ENCODE results near the gene ATP5ME. TPM values are rescaled to one million over a fixed set of nuclear protein-coding genes. Genes with fewer than 3 reads are reported as not detected.

The ATP5ME gene
- total and polyA plus RNA-seq, 4 donors, result 31.4 to 621 (median 169) TPM

GRCh38 chr4:628311-628741, 45.8 kb downstream of the ATP5ME start:
- H3K4me1 ChIP-seq (ENCODE audit: control insufficient read depth in 4 of 4, insufficient read depth in 4 of 4, low read length in 3 of 4), result no peaks in the 10 kb centered on the region
- no peak for DNase-seq (ENCODE audit: low spot score)
- H3K27me3 ChIP-seq (ENCODE audit: control insufficient read depth in 4 of 4, insufficient read depth in 4 of 4, low read length in 3 of 4), result no peaks in the 10 kb centered on the region
- no peak for TF ChIP-seq EGR1 (IDR thresholded peaks at IDR 0.05; ENCODE audit: low read depth in 2 of 2)
- TF ChIP-seq TAF1 (conservative IDR thresholded peaks at IDR 0.05), result no peak
- TF ChIP-seq HNF4G (IDR thresholded peaks at IDR 0.05), result no peak
- no peak for TF ChIP-seq GABPA (IDR thresholded peaks at IDR 0.05 in 1 of 2, conservative IDR thresholded peaks at IDR 0.05 in 1 of 2)
- no peak for TF ChIP-seq RAD21 (IDR thresholded peaks at IDR 0.05)
- H3K9ac ChIP-seq (ENCODE audit: low read depth in 1 of 2, low read length in 2 of 2), result no peak overlapping the region
- H3K27ac ChIP-seq (ENCODE audit: low read depth in 1 of 2, low read length in 2 of 2), result no peak overlapping the region
- H3K36me3 ChIP-seq (ENCODE audit: control insufficient read depth in 4 of 4, insufficient read depth in 3 of 4, low read depth in 1 of 4, low read length in 3 of 4), result no peaks in the 10 kb centered on the region
- H3K4me3 ChIP-seq (ENCODE audit: low read depth in 1 of 3, low read length in 3 of 3), result no peak overlapping the region
- peaks cover 0 to 4% (median 0%) of the 10 kb centered on the region in 4 donors for H3K9me3 ChIP-seq (ENCODE audit: control insufficient read depth in 4 of 4, low read length in 3 of 4)
- 93% methylated on average over 17 of the region's 17 CpGs for WGBS

GRCh38 chr4:627347-628125, 46.5 kb downstream of the ATP5ME start:
- H3K4me3 ChIP-seq (ENCODE audit: low read depth in 1 of 3, low read length in 3 of 3), result no peak overlapping the region
- H3K36me3 ChIP-seq (ENCODE audit: control insufficient read depth in 4 of 4, insufficient read depth in 3 of 4, low read depth in 1 of 4, low read length in 3 of 4), result no peaks in the 10 kb centered on the region
- peaks cover 0 to 4% (median 0%) of the 10 kb centered on the region in 4 donors for H3K9me3 ChIP-seq (ENCODE audit: control insufficient read depth in 4 of 4, low read length in 3 of 4)
- TF ChIP-seq RXRA (IDR thresholded peaks at IDR 0.05) (no peak), JUND (IDR thresholded peaks at IDR 0.05) (no peak), ATF3 (IDR thresholded peaks at IDR 0.05) (no peak), FOXA2 (IDR thresholded peaks at IDR 0.05) (no peak), TAF1 (conservative IDR thresholded peaks at IDR 0.05) (no peak), RAD21 (IDR thresholded peaks at IDR 0.05) (no peak), HNF4G (IDR thresholded peaks at IDR 0.05) (no peak), MAX (IDR thresholded peaks at IDR 0.05) (no peak), ZBTB33 (IDR thresholded peaks at IDR 0.05) (no peak)
- H3K27me3 ChIP-seq (ENCODE audit: control insufficient read depth in 4 of 4, insufficient read depth in 4 of 4, low read length in 3 of 4), result no peaks in the 10 kb centered on the region
- H3K27ac ChIP-seq (ENCODE audit: low read depth in 1 of 2, low read length in 2 of 2), result no peak overlapping the region
- H3K9ac ChIP-seq (ENCODE audit: low read depth in 1 of 2, low read length in 2 of 2), result no peak overlapping the region
- no peaks in the 10 kb centered on the region for H3K4me1 ChIP-seq (ENCODE audit: control insufficient read depth in 4 of 4, insufficient read depth in 4 of 4, low read length in 3 of 4)
- DNase-seq (ENCODE audit: low spot score), result no peak
- WGBS, result 82% methylated on average over 14 of the region's 15 CpGs

GRCh38 chr4:626201-627091, 47.6 kb downstream of the ATP5ME start:
- Histone ChIP-seq H3K9ac (ENCODE audit: low read depth in 1 of 2, low read length in 2 of 2) (no peak overlapping the region), H3K27ac (ENCODE audit: low read depth in 1 of 2, low read length in 2 of 2) (no peak overlapping the region), H3K27me3 (ENCODE audit: control insufficient read depth in 4 of 4, insufficient read depth in 4 of 4, low read length in 3 of 4) (no peaks in the 10 kb centered on the region), H3K4me3 (ENCODE audit: low read depth in 1 of 3, low read length in 3 of 3) (no peak overlapping the region), H3K9me3 (ENCODE audit: control insufficient read depth in 4 of 4, low read length in 3 of 4) (peaks cover 0 to 2% (median 0%) of the 10 kb centered on the region in 4 donors), H3K4me1 (ENCODE audit: control insufficient read depth in 4 of 4, insufficient read depth in 4 of 4, low read length in 3 of 4) (no peaks in the 10 kb centered on the region), H3K36me3 (ENCODE audit: control insufficient read depth in 4 of 4, insufficient read depth in 3 of 4, low read depth in 1 of 4, low read length in 3 of 4) (no peaks in the 10 kb centered on the region)
- no peak for DNase-seq (ENCODE audit: low spot score)
- WGBS, result 79% methylated on average over 20 of the region's 20 CpGs
- no peak for TF ChIP-seq HNF4A (conservative IDR thresholded peaks at IDR 0.05)
- TF ChIP-seq CTCF (IDR thresholded peaks at IDR 0.05; ENCODE audit: low read depth, low read length, missing input control), result no peak
- no peak for TF ChIP-seq EGR1 (IDR thresholded peaks at IDR 0.05; ENCODE audit: low read depth in 2 of 2)
- TF ChIP-seq RXRA (IDR thresholded peaks at IDR 0.05), result no peak
- TF ChIP-seq TAF1 (conservative IDR thresholded peaks at IDR 0.05), result no peak
- no peak for TF ChIP-seq HNF4G (IDR thresholded peaks at IDR 0.05)
- TF ChIP-seq ZBTB33 (IDR thresholded peaks at IDR 0.05), result no peak
- TF ChIP-seq ATF3 (IDR thresholded peaks at IDR 0.05), result no peak

Measured in liver (tissue), 9 donors.